Smooth muscle cell (in vitro differentiated cells): Measurements from ENCODE around the gene PLCB3. TPM values are rescaled to one million over a fixed set of nuclear protein-coding genes. Genes with fewer than 3 reads are reported as not detected.

Experiments used
- DNase-seq: peaks from one replicate; lab custom pipeline; 2025; ENCODE audit not compliant: unreplicated experiment; lab: John Stamatoyannopoulos, UW
- H2AFZ ChIP-seq: fragments of 200-600 bp; sonication (generic); 2 replicates; pipeline ENCODE4 v1.6.0; 2016; ENCODE audit warnings: antibody characterized with exemption, low read depth, mild to moderate bottlenecking
- H3F3A ChIP-seq: fragments of 200-600 bp; sonication (generic); 2 replicates; pipeline ENCODE4 v1.6.0; 2017; ENCODE audit warnings: antibody characterized with exemption, low read depth
- H3K27ac ChIP-seq: fragments of 200-600 bp; sonication (generic); 2 replicates; pipeline ENCODE4 v1.5.1; 2016; ENCODE audit warnings: low read depth, mild to moderate bottlenecking
- H3K27me3 ChIP-seq: fragments of 200-600 bp; sonication (generic); 2 replicates; pipeline ENCODE4 v1.6.1; 2016; ENCODE audit warnings: low read depth, mild to moderate bottlenecking
- H3K36me3 ChIP-seq: fragments of 200-600 bp; sonication (generic); 2 replicates; pipeline ENCODE4 v1.5.1; 2016; ENCODE audit warnings: low read depth
- H3K4me1 ChIP-seq: fragments of 200-600 bp; sonication (generic); 2 replicates; pipeline ENCODE4 v1.5.1; 2016; ENCODE audit warnings: low read depth
- H3K4me2 ChIP-seq: fragments of 200-600 bp; sonication (generic); 2 replicates; pipeline ENCODE4 v1.6.0; 2016; ENCODE audit warnings: mild to moderate bottlenecking
- H3K4me3 ChIP-seq: fragments of 200-600 bp; sonication (generic); 2 replicates; pipeline ENCODE4 v1.5.1; 2016; ENCODE audit warnings: mild to moderate bottlenecking
- H3K79me2 ChIP-seq: fragments of 200-600 bp; sonication (generic); 2 replicates; pipeline ENCODE4 v1.6.0; 2016; ENCODE audit warnings: low read depth, mild to moderate bottlenecking
- H3K9ac ChIP-seq: fragments of 200-600 bp; sonication (generic); 2 replicates; pipeline ENCODE4 v1.6.0; 2016; ENCODE audit warnings: low read depth
- H3K9me3 ChIP-seq: fragments of 200-600 bp; sonication (generic); replicated peaks from 2 replicates; pipeline ENCODE4 v1.5.1; 2016; ENCODE audit warnings: low read depth
- H4K20me1 ChIP-seq: fragments of 200-600 bp; sonication (generic); 2 replicates; pipeline ENCODE4 v1.6.0; 2016; ENCODE audit warnings: low read depth
- CTCF ChIP-seq: fragments of 200-600 bp; sonication (generic); IDR thresholded peaks from 2 replicates; pipeline ENCODE4 v1.5.1; 2017; ENCODE audit warnings: borderline replicate concordance, mild to moderate bottlenecking, antibody characterized with exemption; ENCODE audit not compliant: insufficient read depth, poor library complexity, severe bottlenecking
- WGBS: methylation state at CpG from one replicate; pipeline ENCODE4 v1.1.7; 2016; ENCODE audit warnings: low lambda C conversion rate; 5-methylcytosine and 5-hydroxymethylcytosine counted together
- polyA plus RNA-seq: library from polyadenylated mRNA; unstranded; fragments of >200 nt; fragmentation: Nextera tagmentation; extraction: Ambion mirVana; gene quantifications from 2 replicates; pipeline ENCODE4 v1.2.1, GENCODE V29; 2016
- total RNA-seq: library from RNA; depleted of rRNA; stranded (reverse); fragments of >200 nt; gene quantifications from 2 replicates; pipeline ENCODE4 v1.2.3, GENCODE V29; 2014

Gene PLCB3
- total and polyA plus RNA-seq, 2 experiments from 2014 or later: 15.0 to 15.6 TPM

DNA sequence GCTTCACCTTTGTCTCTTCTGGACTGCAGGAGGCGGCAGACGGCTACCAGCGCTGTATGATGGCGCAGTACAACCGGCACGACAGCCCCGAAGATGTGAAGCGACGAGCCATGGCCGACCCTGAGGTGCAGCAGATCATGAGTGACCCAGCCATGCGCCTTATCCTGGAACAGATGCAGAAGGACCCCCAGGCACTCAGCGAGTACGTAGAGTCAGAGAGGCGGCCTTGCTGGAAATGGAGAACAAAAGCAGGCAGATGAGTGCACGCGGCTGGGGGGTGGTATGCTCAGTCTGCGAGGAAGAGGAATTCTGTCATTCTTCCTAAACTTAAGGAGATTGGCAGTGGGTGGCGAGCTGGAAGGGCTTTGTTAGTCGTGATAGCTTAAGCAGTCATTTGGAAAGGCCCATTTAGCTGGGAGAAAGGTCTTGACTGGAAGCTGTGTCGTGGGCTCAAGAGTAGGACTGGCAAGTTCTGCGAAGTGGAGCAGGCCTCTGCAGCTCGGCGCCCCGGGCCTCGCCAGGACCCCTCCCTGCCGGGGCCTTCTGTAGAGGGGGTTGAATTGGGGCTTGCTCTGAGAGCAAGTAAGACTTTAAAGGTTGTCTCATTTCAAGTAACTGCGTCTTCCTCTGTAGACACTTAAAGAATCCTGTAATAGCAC, 47.8 kb upstream of the PLCB3 start:
- Histone ChIP-seq H2AFZ (no peak overlapping the region), H3F3A (no peaks in the 10 kb centered on the region), H3K9ac (no peak overlapping the region), H3K4me1 (no peaks in the 10 kb centered on the region), H3K36me3 (peaks cover 13% of the 10 kb centered on the region), H3K4me2 (no peak overlapping the region), H3K4me3 (no peak overlapping the region), H3K79me2 (no peaks in the 10 kb centered on the region), H4K20me1 (peaks cover 5% of the 10 kb centered on the region), H3K27ac (no peak overlapping the region), H3K9me3 (no peaks in the 10 kb centered on the region), H3K27me3 (no peaks in the 10 kb centered on the region)
- no peak for TF ChIP-seq CTCF
- 97% methylated on average over 27 of the region's 27 CpGs for WGBS
- DNase-seq: no peak

- WGBS: 96% methylated on average over 16 of the region's 16 CpGs
- peaks cover 13% of the 10 kb centered on the region for H3K36me3 ChIP-seq
- H3K9me3 ChIP-seq: no peaks in the 10 kb centered on the region
- H2AFZ ChIP-seq: no peak overlapping the region
- no peak for TF ChIP-seq CTCF
- DNase-seq: no peak
- H3K4me1 ChIP-seq: no peaks in the 10 kb centered on the region
- no peaks in the 10 kb centered on the region for H3K79me2 ChIP-seq
- peaks cover 5% of the 10 kb centered on the region for H4K20me1 ChIP-seq
- no peaks in the 10 kb centered on the region for H3F3A ChIP-seq
- no peak overlapping the region for H3K4me3 ChIP-seq
- H3K27ac ChIP-seq: no peak overlapping the region
- no peak overlapping the region for H3K4me2 ChIP-seq
- H3K9ac ChIP-seq: no peak overlapping the region
- no peaks in the 10 kb centered on the region for H3K27me3 ChIP-seq
These were observed 47.3 kb upstream of the PLCB3 start for GRCh38 chr11:64204080-64204440.

GRCh38 chr11:64204464-64204989, 46.8 kb upstream of the PLCB3 start:
- DNase-seq: no peak
- Histone ChIP-seq H4K20me1 (peaks cover 5% of the 10 kb centered on the region), H3K79me2 (no peaks in the 10 kb centered on the region), H3K9me3 (no peaks in the 10 kb centered on the region), H3K4me1 (no peaks in the 10 kb centered on the region), H3K36me3 (peaks cover 13% of the 10 kb centered on the region), H3K9ac (no peak overlapping the region), H3K4me3 (no peak overlapping the region), H2AFZ (no peak overlapping the region), H3K4me2 (no peak overlapping the region), H3K27ac (no peak overlapping the region), H3K27me3 (no peaks in the 10 kb centered on the region), H3F3A (no peaks in the 10 kb centered on the region)
- peak; percentile 53 for TF ChIP-seq CTCF
- 70% methylated on average over 7 of the region's 7 CpGs for WGBS
